DND-41 (cell line): ENCODE results near the gene IQGAP2.

ENCODE experiments used
- ATAC-seq: fragments of 200-7000 bp; cut with Tn5 transposase; 3 replicates; pipeline ENCODE4 v1.9.1; 2021; ENCODE audit warnings: low read depth; ENCODE audit not compliant: insufficient read depth
- DNase-seq: peaks from one replicate; pipeline ENCODE4 v3.0.0-alpha.2; 2020
- H2AFZ ChIP-seq: 2 replicates; pipeline ENCODE4 v1.6.0; 2012; ENCODE audit warnings: low read depth, low read length
- H3K27ac ChIP-seq: 2 replicates; pipeline ENCODE4 v1.5.1; 2012; ENCODE audit warnings: low read length, inconsistent platforms
- H3K27me3 ChIP-seq: fragments of 200-600 bp; sonication (generic); 2 replicates; pipeline ENCODE4 v1.6.0; 2012; ENCODE audit warnings: low read length, mild to moderate bottlenecking, inconsistent platforms; ENCODE audit not compliant: insufficient read depth, poor library complexity
- H3K36me3 ChIP-seq: 2 replicates; pipeline ENCODE4 v1.5.1; 2012; ENCODE audit warnings: low read length, inconsistent platforms; ENCODE audit not compliant: insufficient read depth
- H3K4me1 ChIP-seq: 2 replicates; pipeline ENCODE4 v1.5.1; 2012; ENCODE audit warnings: mild to moderate bottlenecking, low read length; ENCODE audit not compliant: insufficient read depth
- H3K4me2 ChIP-seq: 2 replicates; pipeline ENCODE4 v1.6.0; 2012; ENCODE audit warnings: mild to moderate bottlenecking, moderate library complexity, low read length, inconsistent platforms; ENCODE audit not compliant: insufficient read depth
- H3K4me3 ChIP-seq, 2 experiments: fragments of 200-600 bp in 1 of 2; shearing (Covaris generic) in 1 of 2; 2 replicates each; pipeline ENCODE4 v1.5.1; 2012 to 2016; ENCODE audit warnings: inconsistent platforms in 2 of 2, low read length in 2 of 2, mild to moderate bottlenecking in 2 of 2, low read depth in 1 of 2, moderate library complexity in 1 of 2
- H3K79me2 ChIP-seq: 2 replicates; pipeline ENCODE4 v1.6.0; 2012; ENCODE audit warnings: low read length, inconsistent platforms; ENCODE audit not compliant: insufficient read depth
- H3K9ac ChIP-seq: 2 replicates; pipeline ENCODE4 v1.6.0; 2012; ENCODE audit warnings: low read depth, mild to moderate bottlenecking, inconsistent platforms, low read length, moderate library complexity
- H3K9me3 ChIP-seq: 2 replicates; pipeline ENCODE4 v1.5.1; 2012; ENCODE audit warnings: low read length, moderate library complexity, mild to moderate bottlenecking, inconsistent platforms; ENCODE audit not compliant: insufficient read depth, severe bottlenecking
- H4K20me1 ChIP-seq: 2 replicates; pipeline ENCODE4 v1.6.0; 2012; ENCODE audit warnings: low read length; ENCODE audit not compliant: insufficient read depth
- EZH2 ChIP-seq: IDR thresholded peaks from 3 replicates; pipeline ENCODE4 v1.6.1; 2012; ENCODE audit warnings: borderline replicate concordance, low read depth, mild to moderate bottlenecking, moderate library complexity, low read length, inconsistent platforms; ENCODE audit not compliant: severe bottlenecking
- TF ChIP-seq, protein P1 (sequence below): IDR thresholded peaks from 2 replicates; pipeline ENCODE4 v1.5.1; 2012; ENCODE audit warnings: borderline replicate concordance, low read length, moderate library complexity, mild to moderate bottlenecking; ENCODE audit not compliant: poor library complexity, severe bottlenecking; ENCODE audit errors: extremely low read depth

The IQGAP2 gene

GRCh38 chr5:76697670-76698069 is 294.6 kb downstream of the IQGAP2 start:
- H3K36me3 ChIP-seq = no peaks in the 10 kb centered on the region
- H3K9ac ChIP-seq = no peak overlapping the region
- no peak for DNase-seq
- no peaks in the 10 kb centered on the region for H4K20me1 ChIP-seq
- no peak overlapping the region for H3K4me3 ChIP-seq
- ATAC-seq = no peak
- no peaks in the 10 kb centered on the region for H3K27me3 ChIP-seq
- TF ChIP-seq, protein P1, sequence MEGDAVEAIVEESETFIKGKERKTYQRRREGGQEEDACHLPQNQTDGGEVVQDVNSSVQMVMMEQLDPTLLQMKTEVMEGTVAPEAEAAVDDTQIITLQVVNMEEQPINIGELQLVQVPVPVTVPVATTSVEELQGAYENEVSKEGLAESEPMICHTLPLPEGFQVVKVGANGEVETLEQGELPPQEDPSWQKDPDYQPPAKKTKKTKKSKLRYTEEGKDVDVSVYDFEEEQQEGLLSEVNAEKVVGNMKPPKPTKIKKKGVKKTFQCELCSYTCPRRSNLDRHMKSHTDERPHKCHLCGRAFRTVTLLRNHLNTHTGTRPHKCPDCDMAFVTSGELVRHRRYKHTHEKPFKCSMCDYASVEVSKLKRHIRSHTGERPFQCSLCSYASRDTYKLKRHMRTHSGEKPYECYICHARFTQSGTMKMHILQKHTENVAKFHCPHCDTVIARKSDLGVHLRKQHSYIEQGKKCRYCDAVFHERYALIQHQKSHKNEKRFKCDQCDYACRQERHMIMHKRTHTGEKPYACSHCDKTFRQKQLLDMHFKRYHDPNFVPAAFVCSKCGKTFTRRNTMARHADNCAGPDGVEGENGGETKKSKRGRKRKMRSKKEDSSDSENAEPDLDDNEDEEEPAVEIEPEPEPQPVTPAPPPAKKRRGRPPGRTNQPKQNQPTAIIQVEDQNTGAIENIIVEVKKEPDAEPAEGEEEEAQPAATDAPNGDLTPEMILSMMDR = no peak
- TF ChIP-seq EZH2 = no peak
- H3K27ac ChIP-seq = no peak overlapping the region
- H3K79me2 ChIP-seq = no peaks in the 10 kb centered on the region
- H2AFZ ChIP-seq = no peak overlapping the region
- no peak overlapping the region for H3K4me2 ChIP-seq
- no peaks in the 10 kb centered on the region for H3K4me1 ChIP-seq
- no peaks in the 10 kb centered on the region for H3K9me3 ChIP-seq

DNA sequence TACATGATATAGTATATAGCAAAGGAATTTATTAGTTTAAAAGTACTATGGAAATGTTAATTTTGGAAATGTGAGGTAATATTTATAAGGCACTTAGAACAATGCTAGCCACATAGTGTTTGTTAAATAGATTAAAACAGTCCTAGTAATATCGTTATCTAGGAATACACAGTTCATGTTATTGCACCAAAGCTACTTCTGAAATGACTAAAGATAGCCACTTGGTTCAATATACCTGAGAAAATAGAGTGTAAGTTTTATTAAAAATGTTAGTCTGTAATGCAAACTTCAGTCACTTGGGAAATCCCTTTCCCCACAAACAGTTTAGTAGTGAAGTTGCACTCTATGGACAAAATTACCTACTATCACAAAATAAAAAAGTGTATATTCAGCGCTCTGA is 297.5 kb downstream of the IQGAP2 start:
- H3K4me3 ChIP-seq = no peak overlapping the region
- H3K27ac ChIP-seq = no peak overlapping the region
- H3K4me2 ChIP-seq = no peak overlapping the region
- no peak overlapping the region for H2AFZ ChIP-seq
- H3K36me3 ChIP-seq = no peaks in the 10 kb centered on the region
- H3K79me2 ChIP-seq = no peaks in the 10 kb centered on the region
- H3K9ac ChIP-seq = no peak overlapping the region
- no peaks in the 10 kb centered on the region for H3K27me3 ChIP-seq
- TF ChIP-seq EZH2 = no peak
- TF ChIP-seq, protein P1 = no peak
- H4K20me1 ChIP-seq = no peaks in the 10 kb centered on the region
- ATAC-seq = no peak
- no peaks in the 10 kb centered on the region for H3K9me3 ChIP-seq
- DNase-seq = no peak
- H3K4me1 ChIP-seq = no peaks in the 10 kb centered on the region

DNA sequence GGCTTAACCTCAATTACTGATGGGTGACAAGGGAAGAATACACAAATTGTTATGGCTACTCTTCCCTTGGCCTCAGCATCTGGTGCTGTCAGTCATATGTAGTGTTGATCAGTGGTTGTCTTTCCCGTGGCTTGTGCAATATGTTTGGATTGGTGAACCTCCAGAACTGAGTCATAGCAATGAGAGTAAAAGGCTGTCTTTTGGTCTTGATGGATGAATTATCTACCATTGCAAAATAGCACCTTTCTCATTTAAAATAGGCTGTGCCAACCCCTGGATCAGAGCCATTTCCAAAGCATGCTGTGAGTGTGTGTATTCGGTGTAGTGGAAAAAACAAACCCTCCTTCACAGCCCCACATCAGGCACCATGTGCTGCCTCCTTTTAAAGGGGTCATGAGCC is 298.2 kb downstream of the IQGAP2 start:
- no peak for TF ChIP-seq EZH2
- TF ChIP-seq, protein P1 = no peak
- ATAC-seq (no peak), DNase-seq (no peak)
- no peaks in the 10 kb centered on the region for H3K4me1 ChIP-seq
- H3K4me2 ChIP-seq = no peak overlapping the region
- H3K4me3 ChIP-seq = no peak overlapping the region
- no peaks in the 10 kb centered on the region for H4K20me1 ChIP-seq
- no peaks in the 10 kb centered on the region for H3K79me2 ChIP-seq
- no peaks in the 10 kb centered on the region for H3K36me3 ChIP-seq
- no peak overlapping the region for H3K9ac ChIP-seq
- no peak overlapping the region for H2AFZ ChIP-seq
- no peaks in the 10 kb centered on the region for H3K27me3 ChIP-seq
- H3K9me3 ChIP-seq = no peaks in the 10 kb centered on the region
- no peak overlapping the region for H3K27ac ChIP-seq

GRCh38 chr5:76703707-76704106 is 300.6 kb downstream of the IQGAP2 start:
- Histone ChIP-seq H3K36me3 (no peaks in the 10 kb centered on the region), H3K4me3 (no peak overlapping the region), H3K27ac (no peak overlapping the region), H3K4me2 (no peak overlapping the region), H3K4me1 (no peaks in the 10 kb centered on the region), H3K27me3 (peaks cover 7% of the 10 kb centered on the region), H3K9ac (no peak overlapping the region), H4K20me1 (no peaks in the 10 kb centered on the region), H3K9me3 (no peaks in the 10 kb centered on the region), H3K79me2 (no peaks in the 10 kb centered on the region), H2AFZ (no peak overlapping the region)
- ATAC-seq (no peak), DNase-seq (no peak)
- TF ChIP-seq, protein P1 = no peak
- TF ChIP-seq EZH2 = no peak
